Vagina (tissue), 2 donors: ENCODE results near the gene STAP2.

Experiments used
- CTCF ChIP-seq, 3 experiments: fragments of 450-650 bp in 2 of 3; fragments of 200-600 bp in 1 of 3; sonication (generic) in 1 of 3; IDR thresholded peaks; one replicate each; pipeline ENCODE4 v1.5.1; 2017 to 2019; ENCODE audit warnings: antibody characterized with exemption in 3 of 3, mild to moderate bottlenecking in 2 of 3, moderate library complexity in 2 of 3
- POLR2AphosphoS5 ChIP-seq, 2 donors: sonication (generic); formaldehyde crosslinking; IDR thresholded peaks; one replicate each; pipeline ENCODE4 v1.9.0; 2017; ENCODE audit warnings: antibody characterized with exemption in 2 of 2, mild to moderate bottlenecking in 2 of 2, low read depth in 1 of 2; ENCODE audit not compliant: insufficient read depth in 1 of 2

- no peak for TF ChIP-seq CTCF (IDR thresholded peaks at IDR 0.05)
- no peak for TF ChIP-seq POLR2AphosphoS5 (IDR thresholded peaks at IDR 0.05; ENCODE audit: insufficient read depth in 1 of 2, low read depth in 1 of 2)
These were observed 6.9 kb upstream of the STAP2 start for GRCh38 chr19:4345342-4346019.
